ENCODE results near the gene ARMC12.

DNA sequence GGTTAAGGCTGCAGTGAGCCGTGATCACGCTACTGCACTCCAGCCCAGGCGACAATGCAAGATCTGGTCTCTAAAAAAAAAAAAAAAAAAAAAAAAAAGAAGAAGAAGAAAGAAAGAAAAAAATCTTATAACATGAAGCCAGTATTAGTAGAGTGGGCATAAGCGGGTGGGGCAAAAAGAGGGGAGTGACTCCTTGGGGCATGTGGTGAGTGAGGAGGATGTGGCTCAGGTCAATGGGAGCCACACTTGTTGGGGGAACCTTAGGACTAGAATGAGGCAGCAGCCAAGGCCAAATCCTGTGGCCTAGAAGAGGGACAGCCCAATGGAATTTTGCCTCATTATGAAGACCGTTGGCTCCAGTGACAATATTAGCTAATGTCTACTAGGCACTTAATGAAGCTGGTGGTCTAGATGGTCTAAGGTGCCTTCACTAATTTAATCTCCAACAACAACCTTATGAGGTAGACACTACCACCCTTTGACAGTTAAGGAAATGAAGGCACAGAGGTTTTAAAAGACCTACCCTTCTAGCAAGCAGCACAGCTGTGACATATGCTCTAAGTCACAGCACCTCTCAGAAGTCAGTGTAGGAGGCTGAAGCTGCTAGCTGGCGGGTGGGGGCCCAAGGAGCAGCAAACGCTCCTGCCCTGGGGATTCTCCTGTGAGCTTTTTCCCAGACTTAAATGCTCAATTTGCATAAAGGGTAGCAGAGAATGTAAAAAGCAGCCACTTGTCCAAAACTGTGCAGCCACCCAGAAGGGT lies 23.6 kb upstream of the ARMC12 start:
- no peak for TF ChIP-seq CREB1 (IDR thresholded peaks at IDR 0.05; ENCODE audit: low read depth)
- no peak for TF ChIP-seq REST (IDR thresholded peaks at IDR 0.05; ENCODE audit: low read depth)
- TF ChIP-seq TCF12 (IDR thresholded peaks at IDR 0.05; ENCODE audit: low read depth): no peak
- TF ChIP-seq EGR1 (IDR thresholded peaks at IDR 0.05): no peak
- TF ChIP-seq TEAD4 (IDR thresholded peaks at IDR 0.05): no peak
- no peak for TF ChIP-seq FOXM1 (IDR thresholded peaks at IDR 0.05; ENCODE audit: borderline replicate concordance, low read depth)
- no peak for TF ChIP-seq EP300 (IDR thresholded peaks at IDR 0.05; ENCODE audit: borderline replicate concordance)
- no peak for TF ChIP-seq MAX (IDR thresholded peaks at IDR 0.05)
- TF ChIP-seq TAF1 (IDR thresholded peaks at IDR 0.05; ENCODE audit: low read depth): no peak
- TF ChIP-seq YY1 (IDR thresholded peaks at IDR 0.05; ENCODE audit: low read depth): no peak
- TF ChIP-seq ZBTB7A (IDR thresholded peaks at IDR 0.05; ENCODE audit: low read depth): no peak
- TF ChIP-seq RAD21 (IDR thresholded peaks at IDR 0.05; ENCODE audit: low read depth): no peak
- no peak for TF ChIP-seq NFIC (IDR thresholded peaks at IDR 0.05)
- TF ChIP-seq CEBPB (IDR thresholded peaks at IDR 0.05): no peak

Measured in Ishikawa (cell line).